Measurements from ENCODE around the gene SPSB1. TPM values are rescaled to one million over a fixed set of nuclear protein-coding genes. Genes with fewer than 3 reads are reported as not detected.

SPSB1 gene
- total and polyA plus RNA-seq, 7 experiments from 2014 or later = 1.4 to 10.3 (median 1.9) TPM

DNA sequence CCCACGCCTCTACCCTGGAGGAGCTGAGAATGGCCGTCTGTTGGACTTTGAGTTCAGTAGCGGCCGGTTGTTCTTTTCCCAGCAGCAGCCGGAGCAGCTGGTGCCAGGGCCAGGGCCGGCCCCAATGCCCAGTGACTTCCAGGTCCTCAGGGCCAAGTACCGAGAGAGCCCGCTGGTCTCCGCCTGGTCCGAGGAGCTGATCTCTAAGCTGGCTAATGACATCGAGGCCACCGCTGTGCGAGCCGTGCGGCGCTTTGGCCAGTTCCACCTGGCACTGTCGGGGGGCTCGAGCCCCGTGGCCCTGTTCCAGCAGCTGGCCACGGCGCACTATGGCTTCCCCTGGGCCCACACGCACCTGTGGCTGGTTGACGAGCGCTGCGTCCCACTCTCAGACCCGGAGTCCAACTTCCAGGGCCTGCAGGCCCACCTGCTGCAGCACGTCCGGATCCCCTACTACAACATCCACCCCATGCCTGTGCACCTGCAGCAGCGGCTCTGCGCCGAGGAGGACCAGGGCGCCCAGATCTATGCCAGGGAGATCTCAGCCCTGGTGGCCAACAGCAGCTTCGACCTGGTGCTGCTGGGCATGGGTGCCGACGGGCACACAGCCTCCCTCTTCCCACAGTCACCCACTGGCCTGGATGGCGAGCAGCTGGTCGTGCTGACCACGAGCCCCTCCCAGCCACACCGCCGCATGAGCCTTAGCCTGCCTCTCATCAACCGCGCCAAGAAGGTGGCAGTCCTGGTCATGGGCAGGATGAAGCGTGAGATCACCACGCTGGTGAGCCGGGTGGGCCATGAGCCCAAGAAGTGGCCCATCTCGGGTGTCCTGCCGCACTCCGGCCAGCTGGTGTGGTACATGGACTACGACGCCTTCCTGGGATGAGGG, 28.5 kb upstream of the SPSB1 start:
- Histone ChIP-seq H3K4me1 (ENCODE audit: control insufficient read depth in 2 of 2, insufficient read depth in 2 of 2, low read length in 2 of 2) (no peaks in the 10 kb centered on the region), H3K27me3 (ENCODE audit: control insufficient read depth in 2 of 2, insufficient read depth in 2 of 2, low read length in 2 of 2) (no peaks in the 10 kb centered on the region), H3K27ac (ENCODE audit: low read depth, low read length) (no peak overlapping the region), H3K4me3 (ENCODE audit: low read length) (no peak overlapping the region), H3K9me3 (ENCODE audit: control insufficient read depth in 2 of 3, low read length in 3 of 3) (no peaks in the 10 kb centered on the region), H3K36me3 (ENCODE audit: control insufficient read depth in 2 of 3, insufficient read depth in 3 of 3, low read length in 3 of 3) (peaks cover 0 to 51% (median 0%) of the 10 kb centered on the region in 3 experiments)
- peaks cover 0 to 34% (median 9%) of the 10 kb centered on the region in 5 donors for H3K36me3 Mint-ChIP-seq
- POLR2A ChIA-PET = no interaction called here
- no peaks in the 10 kb centered on the region for H3K27me3 Mint-ChIP-seq
- H3K4me3 Mint-ChIP-seq = no peak overlapping the region
- CTCF ChIA-PET = no interaction called here
- intact Hi-C loops (cut with micrococcal nuclease) = no loop called here
- peaks cover 0 to 12% (median 0%) of the 10 kb centered on the region in 11 donors for H3K9me3 Mint-ChIP-seq
- H3K27ac Mint-ChIP-seq = no peak overlapping the region
- ATAC-seq = no peak
- H3K4me1 Mint-ChIP-seq = peaks cover 17 to 26% (median 23%) of the 10 kb centered on the region in 7 donors
- DNase-seq = no peak

DNA sequence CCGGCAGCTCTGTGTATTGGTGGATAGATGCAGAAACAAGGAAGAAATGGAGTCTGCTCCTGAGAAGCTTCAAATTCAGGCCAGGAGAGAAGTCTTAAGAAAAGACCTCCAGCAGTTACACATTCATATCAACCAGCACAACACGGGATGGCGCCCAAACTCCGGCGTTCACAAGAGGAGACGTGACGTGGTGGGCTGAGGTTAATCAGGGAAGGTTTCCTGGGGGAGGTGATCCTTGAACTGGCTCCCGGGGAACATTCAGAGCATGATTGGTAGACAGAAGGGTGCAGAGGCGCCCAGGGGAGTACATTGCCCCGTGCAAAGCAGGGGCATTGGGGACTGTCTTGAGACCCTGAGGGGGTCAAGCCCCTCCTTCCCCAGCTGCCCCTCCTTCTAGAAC, 27.7 kb upstream of the SPSB1 start:
- peaks cover 0 to 4% (median 0%) of the 10 kb centered on the region in 11 donors for H3K9me3 Mint-ChIP-seq
- no peaks in the 10 kb centered on the region for H3K27me3 ChIP-seq (ENCODE audit: control insufficient read depth in 2 of 2, insufficient read depth in 2 of 2, low read length in 2 of 2)
- POLR2A ChIA-PET = no interaction called here
- H3K9me3 ChIP-seq (ENCODE audit: control insufficient read depth in 2 of 3, low read length in 3 of 3) = no peaks in the 10 kb centered on the region
- H3K27me3 Mint-ChIP-seq = no peaks in the 10 kb centered on the region
- H3K36me3 ChIP-seq (ENCODE audit: control insufficient read depth in 2 of 3, insufficient read depth in 3 of 3, low read length in 3 of 3) = peaks cover 0 to 51% (median 0%) of the 10 kb centered on the region in 3 experiments
- no peak for DNase-seq
- intact Hi-C loops (cut with micrococcal nuclease) = no loop called here
- H3K36me3 Mint-ChIP-seq = peaks cover 0 to 29% (median 9%) of the 10 kb centered on the region in 5 donors
- no peak overlapping the region for H3K27ac ChIP-seq (ENCODE audit: low read depth, low read length)
- ATAC-seq = no peak
- H3K27ac Mint-ChIP-seq = no peak overlapping the region
- H3K4me1 ChIP-seq (ENCODE audit: control insufficient read depth in 2 of 2, insufficient read depth in 2 of 2, low read length in 2 of 2) = no peaks in the 10 kb centered on the region
- no peak overlapping the region for H3K4me3 ChIP-seq (ENCODE audit: low read length)
- CTCF ChIA-PET = no interaction called here
- H3K4me1 Mint-ChIP-seq = peaks cover 14 to 18% (median 15%) of the 10 kb centered on the region in 7 donors
- no peak overlapping the region for H3K4me3 Mint-ChIP-seq

DNA sequence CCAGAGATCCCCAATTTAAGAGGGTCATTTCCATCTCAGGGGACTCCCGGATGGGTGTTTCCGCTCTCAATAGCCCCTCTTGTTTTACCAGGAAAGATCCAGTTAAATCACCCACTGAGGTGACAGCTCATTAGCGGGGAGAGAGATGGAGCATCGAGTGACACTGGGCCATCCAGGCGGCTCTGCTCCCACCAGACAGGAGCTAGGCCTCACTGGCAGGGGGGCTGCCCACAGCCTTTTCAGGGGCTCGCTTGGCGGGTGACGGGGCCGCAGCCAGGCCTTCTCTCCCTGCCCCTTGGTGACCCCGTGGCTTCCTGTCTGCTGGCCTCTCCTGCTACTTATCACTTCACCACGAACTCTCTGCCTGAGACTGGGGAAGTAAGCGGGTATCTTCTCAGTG, 26.7 kb upstream of the SPSB1 start:
- peaks cover 0 to 22% (median 3%) of the 10 kb centered on the region in 5 donors for H3K36me3 Mint-ChIP-seq
- Histone ChIP-seq H3K36me3 (ENCODE audit: control insufficient read depth in 2 of 3, insufficient read depth in 3 of 3, low read length in 3 of 3) (peaks cover 0 to 51% (median 0%) of the 10 kb centered on the region in 3 experiments), H3K27ac (ENCODE audit: low read depth, low read length) (no peak overlapping the region), H3K27me3 (ENCODE audit: control insufficient read depth in 2 of 2, insufficient read depth in 2 of 2, low read length in 2 of 2) (no peaks in the 10 kb centered on the region), H3K4me3 (ENCODE audit: low read length) (no peak overlapping the region), H3K4me1 (ENCODE audit: control insufficient read depth in 2 of 2, insufficient read depth in 2 of 2, low read length in 2 of 2) (no peaks in the 10 kb centered on the region), H3K9me3 (ENCODE audit: control insufficient read depth in 2 of 3, low read length in 3 of 3) (no peaks in the 10 kb centered on the region)
- ChIA-PET CTCF (no interaction called here), POLR2A (no interaction called here)
- no peaks in the 10 kb centered on the region for H3K9me3 Mint-ChIP-seq
- peaks cover 6 to 17% (median 8%) of the 10 kb centered on the region in 7 donors for H3K4me1 Mint-ChIP-seq
- no peaks in the 10 kb centered on the region for H3K27me3 Mint-ChIP-seq
- no peak for ATAC-seq
- no peak overlapping the region for H3K4me3 Mint-ChIP-seq
- intact Hi-C loops (cut with micrococcal nuclease) = loop anchor here in 1 of 2 donors (2.0 kb wide), 1 partner anchor 23 kb away; no protein-coding TSS in a partner anchor
- DNase-seq = no peak
- H3K27ac Mint-ChIP-seq = no peak overlapping the region

DNA sequence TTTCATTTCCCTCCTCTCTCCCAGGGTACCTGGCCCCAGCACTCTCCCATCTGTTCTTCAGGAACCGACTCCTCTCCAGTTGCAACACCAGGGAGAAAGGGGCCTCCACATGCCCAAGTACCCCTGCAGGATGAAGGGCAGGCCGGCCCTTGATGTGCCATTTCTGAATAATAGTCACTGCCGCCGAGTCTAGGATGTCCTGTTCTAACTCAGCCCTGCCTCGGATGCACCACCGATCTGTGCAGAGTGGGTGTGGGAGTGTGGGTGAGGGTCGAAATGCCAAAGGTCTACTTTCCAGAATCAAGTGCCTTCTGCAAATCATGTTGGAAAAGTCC, 25.4 kb upstream of the SPSB1 start:
- CTCF ChIA-PET = interaction anchor here (0.7 to 1.5 kb wide), 4 partner anchors 22 to 224 kb away, joined by 3 to 5 read pairs (median 4); no protein-coding TSS in a partner anchor
- Histone ChIP-seq H3K4me1 (ENCODE audit: control insufficient read depth in 2 of 2, insufficient read depth in 2 of 2, low read length in 2 of 2) (no peaks in the 10 kb centered on the region), H3K27me3 (ENCODE audit: control insufficient read depth in 2 of 2, insufficient read depth in 2 of 2, low read length in 2 of 2) (no peaks in the 10 kb centered on the region), H3K9me3 (ENCODE audit: control insufficient read depth in 2 of 3, low read length in 3 of 3) (no peaks in the 10 kb centered on the region), H3K4me3 (ENCODE audit: low read length) (no peak overlapping the region), H3K36me3 (ENCODE audit: control insufficient read depth in 2 of 3, insufficient read depth in 3 of 3, low read length in 3 of 3) (peaks cover 0 to 39% (median 0%) of the 10 kb centered on the region in 3 experiments), H3K27ac (ENCODE audit: low read depth, low read length) (no peak overlapping the region)
- POLR2A ChIA-PET = no interaction called here
- H3K9me3 Mint-ChIP-seq = no peaks in the 10 kb centered on the region
- intact Hi-C loops (cut with micrococcal nuclease) = loop anchor here (1.0 to 2.0 kb wide), 3 partner anchors 21 to 224 kb away; no protein-coding TSS in a partner anchor
- H3K27ac Mint-ChIP-seq = peak overlapping the region in 2 of 9 donors; percentile 69 to 89
- peaks cover 0 to 15% (median 0%) of the 10 kb centered on the region in 5 donors for H3K36me3 Mint-ChIP-seq
- ATAC-seq = no peak
- no peaks in the 10 kb centered on the region for H3K27me3 Mint-ChIP-seq
- peaks cover 3 to 12% (median 5%) of the 10 kb centered on the region in 7 donors for H3K4me1 Mint-ChIP-seq
- no peak overlapping the region for H3K4me3 Mint-ChIP-seq
- DNase-seq = no peak

DNA sequence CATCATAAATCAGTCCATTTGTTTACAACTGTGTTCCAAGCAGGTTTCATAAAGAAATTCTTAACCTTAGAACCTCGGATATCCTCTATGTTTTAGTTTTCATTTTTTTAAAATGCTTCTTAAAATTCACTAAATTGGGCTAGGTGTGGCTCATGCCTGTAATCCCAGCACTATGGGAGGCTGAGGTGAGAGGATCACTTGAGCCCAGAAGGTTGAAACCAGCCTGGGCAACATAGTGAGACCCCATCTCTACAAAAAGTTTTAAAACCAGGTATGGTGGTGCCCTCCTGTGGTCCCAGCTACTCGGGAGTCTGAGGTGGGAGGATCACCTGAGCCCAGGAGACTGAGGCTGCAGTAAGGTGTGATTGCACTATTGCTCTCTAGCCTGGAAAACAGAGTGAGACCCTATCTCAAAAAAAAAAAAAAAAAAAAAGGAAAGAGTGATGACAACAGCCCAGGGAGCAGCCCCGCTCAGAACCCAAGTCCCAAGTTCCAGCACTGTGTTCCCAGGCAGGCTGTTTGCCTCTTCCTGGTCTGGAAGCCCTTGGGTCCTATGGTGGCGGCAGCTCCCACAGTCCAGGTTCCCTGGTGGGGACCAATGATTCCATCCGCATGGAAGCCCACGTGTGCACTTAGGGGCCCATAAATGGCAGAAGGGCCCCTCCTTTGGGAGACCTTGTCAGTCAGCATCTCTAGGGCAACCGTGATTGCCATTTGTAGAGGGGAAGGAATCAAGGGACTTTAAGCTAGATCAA, 24.7 kb upstream of the SPSB1 start:
- Mint-ChIP-seq H3K9me3 (no peaks in the 10 kb centered on the region), H3K36me3 (peaks cover 0 to 14% (median 0%) of the 10 kb centered on the region in 5 donors), H3K27me3 (no peaks in the 10 kb centered on the region), H3K4me3 (no peak overlapping the region), H3K27ac (no peak overlapping the region), H3K4me1 (peaks cover 3 to 12% (median 5%) of the 10 kb centered on the region in 7 donors)
- ATAC-seq (no peak), DNase-seq (no peak)
- H3K4me1 ChIP-seq (ENCODE audit: control insufficient read depth in 2 of 2, insufficient read depth in 2 of 2, low read length in 2 of 2) = no peaks in the 10 kb centered on the region
- ChIA-PET CTCF (interaction anchor here (0.7 to 1.5 kb wide), 5 partner anchors 21 to 278 kb away, joined by 3 to 9 read pairs (median 5); no protein-coding TSS in a partner anchor), POLR2A (no interaction called here)
- H3K9me3 ChIP-seq (ENCODE audit: control insufficient read depth in 2 of 3, low read length in 3 of 3) = no peaks in the 10 kb centered on the region
- H3K27ac ChIP-seq (ENCODE audit: low read depth, low read length) = no peak overlapping the region
- no peak overlapping the region for H3K4me3 ChIP-seq (ENCODE audit: low read length)
- H3K36me3 ChIP-seq (ENCODE audit: control insufficient read depth in 2 of 3, insufficient read depth in 3 of 3, low read length in 3 of 3) = peaks cover 0 to 32% (median 0%) of the 10 kb centered on the region in 3 experiments
- H3K27me3 ChIP-seq (ENCODE audit: control insufficient read depth in 2 of 2, insufficient read depth in 2 of 2, low read length in 2 of 2) = no peaks in the 10 kb centered on the region
- intact Hi-C loops (cut with micrococcal nuclease) = loop anchor here (1.0 to 2.0 kb wide), 3 partner anchors 21 to 223 kb away; no protein-coding TSS in a partner anchor

DNA sequence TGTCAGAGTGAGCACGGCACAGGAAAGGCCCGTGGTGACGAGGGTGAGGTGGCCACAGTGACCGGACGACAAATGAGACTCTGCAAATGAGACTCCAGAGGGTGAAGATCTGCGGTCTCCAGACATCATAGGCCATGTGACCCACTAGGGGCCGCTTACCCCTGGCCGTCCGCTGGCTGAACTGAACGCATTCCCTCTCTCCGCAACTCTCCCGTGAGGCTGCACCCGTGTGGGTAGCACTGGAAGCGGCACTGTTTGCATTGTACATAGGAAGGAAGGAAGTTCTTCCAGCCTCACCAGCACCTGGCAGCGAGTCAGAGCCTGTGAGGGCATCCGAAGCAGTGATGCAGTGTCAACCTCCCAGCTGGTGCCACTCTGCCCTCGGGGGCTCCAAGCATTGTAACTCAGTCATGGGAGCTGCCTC, 23.6 kb upstream of the SPSB1 start:
- peaks cover 0 to 21% (median 0%) of the 10 kb centered on the region in 3 experiments for H3K36me3 ChIP-seq (ENCODE audit: control insufficient read depth in 2 of 3, insufficient read depth in 3 of 3, low read length in 3 of 3)
- Mint-ChIP-seq H3K27me3 (no peaks in the 10 kb centered on the region), H3K27ac (no peak overlapping the region), H3K9me3 (no peaks in the 10 kb centered on the region), H3K4me3 (no peak overlapping the region), H3K4me1 (peaks cover 3 to 12% (median 5%) of the 10 kb centered on the region in 7 donors), H3K36me3 (peaks cover 0 to 11% (median 0%) of the 10 kb centered on the region in 5 donors)
- H3K9me3 ChIP-seq (ENCODE audit: control insufficient read depth in 2 of 3, low read length in 3 of 3) = no peaks in the 10 kb centered on the region
- H3K27me3 ChIP-seq (ENCODE audit: control insufficient read depth in 2 of 2, insufficient read depth in 2 of 2, low read length in 2 of 2) = no peaks in the 10 kb centered on the region
- H3K27ac ChIP-seq (ENCODE audit: low read depth, low read length) = no peak overlapping the region
- ATAC-seq (no peak), DNase-seq (no peak)
- H3K4me1 ChIP-seq (ENCODE audit: control insufficient read depth in 2 of 2, insufficient read depth in 2 of 2, low read length in 2 of 2) = no peaks in the 10 kb centered on the region
- POLR2A ChIA-PET = interaction anchor here (0.5 kb wide), 1 partner anchor 11 kb away, joined by 3 read pairs; no protein-coding TSS in a partner anchor
- no peak overlapping the region for H3K4me3 ChIP-seq (ENCODE audit: low read length)
- intact Hi-C loops (cut with micrococcal nuclease) = no loop called here
- CTCF ChIA-PET = interaction anchor here (1.5 kb wide), 1 partner anchor 226 kb away, joined by 4 read pairs; no protein-coding TSS in a partner anchor
